Measurements from ENCODE around the gene SSU72. TPM values are rescaled to one million over a fixed set of nuclear protein-coding genes. Genes with fewer than 3 reads are reported as not detected.

Gene SSU72
- 10 to 100 TPM; 67.7 to 91.4 TPM for polyA plus RNA-seq

DNA sequence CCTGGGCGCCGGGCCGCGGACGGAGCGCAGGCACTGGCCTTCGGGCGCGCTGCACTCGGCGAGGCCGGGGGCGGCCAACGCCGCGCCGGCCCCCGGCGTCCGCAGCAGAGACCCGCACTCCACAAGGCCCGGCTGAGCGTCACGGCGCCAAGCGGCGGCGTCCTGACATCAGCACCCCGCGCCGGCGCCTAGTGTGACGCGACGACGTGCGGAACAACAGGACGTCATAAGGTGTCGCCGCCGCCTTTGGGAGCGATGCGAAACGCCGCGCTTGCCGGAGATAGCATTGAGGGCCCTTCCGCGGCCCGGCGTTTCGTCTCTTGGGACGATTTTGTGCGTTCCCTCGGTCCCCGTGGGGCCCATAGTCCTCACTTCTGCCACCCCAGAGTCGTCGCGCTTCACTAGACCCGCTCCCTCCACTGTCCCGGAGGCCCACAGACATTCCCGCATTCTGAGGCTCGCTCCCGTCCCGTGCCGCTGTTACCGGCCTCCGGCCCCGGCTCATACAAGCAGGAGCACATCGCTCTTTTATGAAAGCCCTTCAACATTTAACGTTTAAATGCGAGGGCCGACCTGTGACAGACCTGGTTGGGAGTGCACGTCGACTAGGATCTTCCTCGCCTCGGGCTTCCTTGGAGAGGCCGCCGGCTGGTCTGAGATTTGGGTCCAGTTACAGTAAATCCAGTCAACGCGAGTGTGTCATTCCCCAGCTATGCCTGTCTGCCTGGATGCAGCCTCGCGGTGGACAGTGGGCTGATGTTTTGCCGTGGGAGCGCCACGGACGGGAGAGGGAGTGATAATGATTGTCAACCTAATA lies at the start of gene SSU72:
Gene SSU72 (minus strand): TSS at position 143 of the 817 bp plus-strand sequence. CDS start 306 bp downstream, outside the sequence.
- H3K36me3 ChIP-seq (ENCODE audit: control insufficient read depth in 2 of 2, insufficient read depth in 2 of 2, low read length in 1 of 2) = peaks cover 0 to 2% of the 10 kb centered on the region in 2 donors
- H3K27me3 ChIP-seq (ENCODE audit: control insufficient read depth in 1 of 2, insufficient read depth in 2 of 2, low read length in 2 of 2) = no peaks in the 10 kb centered on the region
- peak within 1 kb of the TSS; percentile 97 to 99 for H3K27ac ChIP-seq (ENCODE audit: low read depth in 2 of 2, low read length in 1 of 2)
- H3K4me1 ChIP-seq (ENCODE audit: control insufficient read depth in 2 of 2, insufficient read depth in 2 of 2, low read length in 1 of 2) = no peaks in the 10 kb centered on the region
- no peaks in the 10 kb centered on the region for H3K9me3 ChIP-seq (ENCODE audit: control insufficient read depth in 2 of 2, insufficient read depth in 1 of 2, low read depth in 1 of 2, low read length in 1 of 2)
- H3K4me3 ChIP-seq (ENCODE audit: low read depth in 1 of 2, low read length in 2 of 2) = peak within 1 kb of the TSS; percentile 90 to 99
- 0 to 1% methylated on average over 76 to 87 of the region's 87 CpGs for WGBS, 2 donors

GRCh38 chr1:1623631-1624442 lies 49.2 kb upstream of the SSU72 start:
- H3K4me1 ChIP-seq (ENCODE audit: control insufficient read depth in 2 of 2, insufficient read depth in 2 of 2, low read length in 1 of 2) = peaks cover 0 to 30% of the 10 kb centered on the region in 2 donors
- no peak overlapping the region for H3K27ac ChIP-seq (ENCODE audit: low read depth in 2 of 2, low read length in 1 of 2)
- 90 to 92% methylated on average over 50 to 51 of the region's 51 CpGs for WGBS, 2 donors
- H3K27me3 ChIP-seq (ENCODE audit: control insufficient read depth in 1 of 2, insufficient read depth in 2 of 2, low read length in 2 of 2) = no peaks in the 10 kb centered on the region
- H3K4me3 ChIP-seq (ENCODE audit: low read depth in 1 of 2, low read length in 2 of 2) = no peak overlapping the region
- H3K9me3 ChIP-seq (ENCODE audit: control insufficient read depth in 2 of 2, insufficient read depth in 1 of 2, low read depth in 1 of 2, low read length in 1 of 2) = no peaks in the 10 kb centered on the region
- peaks cover 0 to 29% of the 10 kb centered on the region in 2 donors for H3K36me3 ChIP-seq (ENCODE audit: control insufficient read depth in 2 of 2, insufficient read depth in 2 of 2, low read length in 1 of 2)

GRCh38 chr1:1623181-1623630 lies 48.5 kb upstream of the SSU72 start:
- H3K27me3 ChIP-seq (ENCODE audit: control insufficient read depth in 1 of 2, insufficient read depth in 2 of 2, low read length in 2 of 2) = no peaks in the 10 kb centered on the region
- H3K9me3 ChIP-seq (ENCODE audit: control insufficient read depth in 2 of 2, insufficient read depth in 1 of 2, low read depth in 1 of 2, low read length in 1 of 2) = no peaks in the 10 kb centered on the region
- peaks cover 0 to 26% of the 10 kb centered on the region in 2 donors for H3K36me3 ChIP-seq (ENCODE audit: control insufficient read depth in 2 of 2, insufficient read depth in 2 of 2, low read length in 1 of 2)
- H3K27ac ChIP-seq (ENCODE audit: low read depth in 2 of 2, low read length in 1 of 2) = no peak overlapping the region
- H3K4me3 ChIP-seq (ENCODE audit: low read depth in 1 of 2, low read length in 2 of 2) = no peak overlapping the region
- 93 to 94% methylated on average over 33 of the region's 33 CpGs for WGBS, 2 donors
- peaks cover 0 to 26% of the 10 kb centered on the region in 2 donors for H3K4me1 ChIP-seq (ENCODE audit: control insufficient read depth in 2 of 2, insufficient read depth in 2 of 2, low read length in 1 of 2)

GRCh38 chr1:1622788-1623094 lies 48.1 kb upstream of the SSU72 start:
- WGBS, 2 donors = 91 to 94% methylated on average over 17 of the region's 17 CpGs
- Histone ChIP-seq H3K27ac (ENCODE audit: low read depth in 2 of 2, low read length in 1 of 2) (no peak overlapping the region), H3K4me1 (ENCODE audit: control insufficient read depth in 2 of 2, insufficient read depth in 2 of 2, low read length in 1 of 2) (peaks cover 0 to 22% of the 10 kb centered on the region in 2 donors), H3K36me3 (ENCODE audit: control insufficient read depth in 2 of 2, insufficient read depth in 2 of 2, low read length in 1 of 2) (peaks cover 0 to 22% of the 10 kb centered on the region in 2 donors), H3K9me3 (ENCODE audit: control insufficient read depth in 2 of 2, insufficient read depth in 1 of 2, low read depth in 1 of 2, low read length in 1 of 2) (no peaks in the 10 kb centered on the region), H3K27me3 (ENCODE audit: control insufficient read depth in 1 of 2, insufficient read depth in 2 of 2, low read length in 2 of 2) (no peaks in the 10 kb centered on the region), H3K4me3 (ENCODE audit: low read depth in 1 of 2, low read length in 2 of 2) (no peak overlapping the region)

- Histone ChIP-seq H3K36me3 (ENCODE audit: control insufficient read depth in 2 of 2, insufficient read depth in 2 of 2, low read length in 1 of 2) (peaks cover 0 to 22% of the 10 kb centered on the region in 2 donors), H3K9me3 (ENCODE audit: control insufficient read depth in 2 of 2, insufficient read depth in 1 of 2, low read depth in 1 of 2, low read length in 1 of 2) (no peaks in the 10 kb centered on the region), H3K27ac (ENCODE audit: low read depth in 2 of 2, low read length in 1 of 2) (no peak overlapping the region), H3K4me3 (ENCODE audit: low read depth in 1 of 2, low read length in 2 of 2) (no peak overlapping the region), H3K27me3 (ENCODE audit: control insufficient read depth in 1 of 2, insufficient read depth in 2 of 2, low read length in 2 of 2) (no peaks in the 10 kb centered on the region), H3K4me1 (ENCODE audit: control insufficient read depth in 2 of 2, insufficient read depth in 2 of 2, low read length in 1 of 2) (peaks cover 0 to 18% of the 10 kb centered on the region in 2 donors)
- WGBS, 2 donors = 62 to 71% methylated on average over 21 of the region's 21 CpGs
These were observed 47.5 kb upstream of the SSU72 start for GRCh38 chr1:1622010-1622787.

- H3K4me3 ChIP-seq (ENCODE audit: low read depth in 1 of 2, low read length in 2 of 2) = no peak overlapping the region
- no peaks in the 10 kb centered on the region for H3K9me3 ChIP-seq (ENCODE audit: control insufficient read depth in 2 of 2, insufficient read depth in 1 of 2, low read depth in 1 of 2, low read length in 1 of 2)
- peaks cover 0 to 22% of the 10 kb centered on the region in 2 donors for H3K36me3 ChIP-seq (ENCODE audit: control insufficient read depth in 2 of 2, insufficient read depth in 2 of 2, low read length in 1 of 2)
- no peaks in the 10 kb centered on the region for H3K27me3 ChIP-seq (ENCODE audit: control insufficient read depth in 1 of 2, insufficient read depth in 2 of 2, low read length in 2 of 2)
- H3K4me1 ChIP-seq (ENCODE audit: control insufficient read depth in 2 of 2, insufficient read depth in 2 of 2, low read length in 1 of 2) = peaks cover 5 to 18% of the 10 kb centered on the region in 2 donors
- WGBS, 2 donors = 86 to 87% methylated on average over 31 of the region's 31 CpGs
- H3K27ac ChIP-seq (ENCODE audit: low read depth in 2 of 2, low read length in 1 of 2) = no peak overlapping the region
These were observed 46.7 kb upstream of the SSU72 start for GRCh38 chr1:1621173-1622009.

DNA sequence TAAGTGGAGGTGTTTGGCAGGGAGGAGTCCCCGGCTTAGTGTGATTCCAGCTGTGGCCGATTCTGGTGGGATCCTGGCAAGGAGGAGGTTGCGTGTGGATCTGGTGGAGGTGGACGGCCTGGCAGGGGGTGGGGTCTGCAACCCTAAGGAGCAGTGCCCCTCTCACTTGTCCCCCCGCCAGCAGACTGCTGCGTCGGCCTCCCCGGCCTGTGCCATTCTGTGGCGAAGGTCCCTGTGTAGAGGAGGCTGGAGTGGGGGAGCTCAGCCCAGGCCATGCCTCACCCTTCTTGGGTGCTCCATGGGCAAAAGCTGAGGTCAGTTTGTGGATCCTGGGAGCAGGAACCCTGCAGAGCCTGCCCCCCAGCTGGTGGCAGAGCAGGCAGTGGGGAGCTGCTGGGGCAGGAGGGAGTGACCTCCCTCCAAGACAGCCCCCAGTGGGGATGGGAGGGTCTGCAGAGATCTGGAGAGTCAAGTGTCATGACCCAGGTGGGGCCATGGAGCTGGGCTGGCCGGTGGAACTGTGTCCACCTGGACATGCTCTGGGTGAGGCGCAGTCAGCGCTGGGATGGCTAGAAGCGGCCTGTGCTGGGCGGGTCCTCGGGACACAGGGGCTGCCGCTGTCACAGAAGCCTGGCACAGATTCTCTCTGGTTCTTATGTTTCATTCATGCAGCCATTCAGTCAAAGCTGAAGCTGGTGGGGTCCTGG lies 45.9 kb upstream of the SSU72 start:
- no peaks in the 10 kb centered on the region for H3K27me3 ChIP-seq (ENCODE audit: control insufficient read depth in 1 of 2, insufficient read depth in 2 of 2, low read length in 2 of 2)
- no peaks in the 10 kb centered on the region for H3K9me3 ChIP-seq (ENCODE audit: control insufficient read depth in 2 of 2, insufficient read depth in 1 of 2, low read depth in 1 of 2, low read length in 1 of 2)
- peaks cover 0 to 21% of the 10 kb centered on the region in 2 donors for H3K36me3 ChIP-seq (ENCODE audit: control insufficient read depth in 2 of 2, insufficient read depth in 2 of 2, low read length in 1 of 2)
- H3K27ac ChIP-seq (ENCODE audit: low read depth in 2 of 2, low read length in 1 of 2) = no peak overlapping the region
- no peak overlapping the region for H3K4me3 ChIP-seq (ENCODE audit: low read depth in 1 of 2, low read length in 2 of 2)
- H3K4me1 ChIP-seq (ENCODE audit: control insufficient read depth in 2 of 2, insufficient read depth in 2 of 2, low read length in 1 of 2) = peaks cover 5 to 14% of the 10 kb centered on the region in 2 donors
- WGBS, 2 donors = 90 to 92% methylated on average over 15 to 16 of the region's 16 CpGs

DNA sequence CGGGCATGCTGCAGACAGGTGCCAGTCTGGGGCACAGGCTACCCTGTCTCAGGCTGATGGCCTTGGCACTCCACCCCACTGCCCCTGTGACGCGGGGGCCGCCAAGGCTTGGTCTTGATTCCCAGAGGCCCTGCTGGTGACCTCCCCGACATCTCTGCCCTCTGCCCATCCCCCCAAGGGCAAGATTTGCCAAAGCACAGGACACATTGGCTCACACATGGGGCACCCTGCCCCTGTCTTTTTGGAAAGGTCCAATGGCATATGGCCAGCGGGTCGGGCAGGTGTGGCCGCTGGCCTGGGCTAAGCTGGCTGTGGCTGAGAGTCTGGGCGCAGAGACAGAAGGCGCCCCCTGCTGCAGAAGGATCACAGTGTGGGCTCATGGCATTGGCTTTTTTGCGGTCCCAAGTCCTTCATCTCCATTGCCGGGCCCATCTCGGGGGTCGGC lies 45.3 kb upstream of the SSU72 start:
- Histone ChIP-seq H3K27me3 (ENCODE audit: control insufficient read depth in 1 of 2, insufficient read depth in 2 of 2, low read length in 2 of 2) (no peaks in the 10 kb centered on the region), H3K27ac (ENCODE audit: low read depth in 2 of 2, low read length in 1 of 2) (no peak overlapping the region), H3K36me3 (ENCODE audit: control insufficient read depth in 2 of 2, insufficient read depth in 2 of 2, low read length in 1 of 2) (peaks cover 0 to 15% of the 10 kb centered on the region in 2 donors), H3K9me3 (ENCODE audit: control insufficient read depth in 2 of 2, insufficient read depth in 1 of 2, low read depth in 1 of 2, low read length in 1 of 2) (no peaks in the 10 kb centered on the region), H3K4me3 (ENCODE audit: low read depth in 1 of 2, low read length in 2 of 2) (no peak overlapping the region), H3K4me1 (ENCODE audit: control insufficient read depth in 2 of 2, insufficient read depth in 2 of 2, low read length in 1 of 2) (peaks cover 5 to 14% of the 10 kb centered on the region in 2 donors)
- WGBS, 2 donors = 83 to 88% methylated on average over 14 of the region's 14 CpGs

Data from esophagus (tissue), 2 donors.